ENCODE measurements around the gene MYBPHL. TPM values are rescaled to one million over a fixed set of nuclear protein-coding genes. Genes with fewer than 3 reads are reported as not detected.

MYBPHL gene
- total and polyA plus RNA-seq, 2 of the 13 experiments (the other 11 are each of a cell fraction or from before 2014, with no cell fraction given), result 3.7 to 3.8 TPM

GRCh38 chr1:109307274-109308021 lies 637 bp upstream of the MYBPHL start (continued):
- TF ChIP-seq ZNF710 (CRISPR knock-in tag; IDR thresholded peaks at IDR 0.05; ENCODE audit: borderline replicate concordance), result no peak
- no peak for TF ChIP-seq ONECUT2 (CRISPR knock-in tag; IDR thresholded peaks at IDR 0.05)
- TF ChIP-seq SAP130 (CRISPR knock-in tag; IDR thresholded peaks at IDR 0.05; ENCODE audit: low read depth), result peak; percentile 6; the same call in 1 of the 2 replicates
- TF ChIP-seq ZEB1 (IDR thresholded peaks at IDR 0.05; ENCODE audit: insufficient replicate concordance, low read depth), result no peak
- no peak for TF ChIP-seq MTERF4 (CRISPR knock-in tag; IDR thresholded peaks at IDR 0.05)
- TF ChIP-seq SOX6 (IDR thresholded peaks at IDR 0.05), result no peak
- TF ChIP-seq SOX6 (CRISPR knock-in tag; IDR thresholded peaks at IDR 0.05), result 0 out of 2 replicates have a peak, but pooled peaks have one; percentile 7
- TF ChIP-seq SPEN (CRISPR knock-in tag; IDR thresholded peaks at IDR 0.05; ENCODE audit: low read depth), result 0 out of 2 replicates have a peak, but pooled peaks have one; percentile 23
- TF ChIP-seq NR2F6 (IDR thresholded peaks at IDR 0.05), result 0 out of 2 replicates have a peak, but pooled peaks have one; percentile 17
- TF ChIP-seq NR2F6 (CRISPR knock-in tag; IDR thresholded peaks at IDR 0.05), result no peak
- TF ChIP-seq ZNF609 (CRISPR knock-in tag; IDR thresholded peaks at IDR 0.05; ENCODE audit: borderline replicate concordance), result no peak
- TF ChIP-seq KLF6 (CRISPR knock-in tag; IDR thresholded peaks at IDR 0.05), result no peak
- TF ChIP-seq ZNF746 (CRISPR knock-in tag; IDR thresholded peaks at IDR 0.05), result 0 out of 2 replicates have a peak, but pooled peaks have one; percentile 14
- TF ChIP-seq ZNF205 (CRISPR knock-in tag; IDR thresholded peaks at IDR 0.05), result no peak
- no peak for TF ChIP-seq NFE2 (CRISPR knock-in tag; IDR thresholded peaks at IDR 0.05)
- TF ChIP-seq ZNF550 (CRISPR knock-in tag; IDR thresholded peaks at IDR 0.05; ENCODE audit: borderline replicate concordance), result no peak
- TF ChIP-seq RORA (CRISPR knock-in tag; IDR thresholded peaks at IDR 0.05), result no peak
- TF ChIP-seq ZNF543 (CRISPR knock-in tag; IDR thresholded peaks at IDR 0.05), result no peak
- TF ChIP-seq ZBTB14 (CRISPR knock-in tag; IDR thresholded peaks at IDR 0.05), result no peak
- TF ChIP-seq SNRNP70 (IDR thresholded peaks at IDR 0.05; ENCODE audit: low read depth, low read length), result no peak
- TF ChIP-seq ELF1 (CRISPR knock-in tag; IDR thresholded peaks at IDR 0.05), result no peak
- no peak for TF ChIP-seq PAF1 (CRISPR knock-in tag; IDR thresholded peaks at IDR 0.05)
